ENCODE results near the gene ATP11A. TPM values are rescaled to one million over a fixed set of nuclear protein-coding genes. Genes with fewer than 3 reads are reported as not detected.

The ATP11A gene
- total RNA-seq, 1 donor from 2014 or later = 6.1 TPM

- Histone ChIP-seq H3K27me3 (ENCODE audit: control insufficient read depth, insufficient read depth, low read length) (peaks cover 5% of the 10 kb centered on the region), H3K36me3 (ENCODE audit: control insufficient read depth, insufficient read depth, low read length) (no peaks in the 10 kb centered on the region), H3K4me3 (ENCODE audit: low read depth, low read length) (no peak overlapping the region)
- DNase-seq (ENCODE audit: low read depth) (peak; percentile 50), FAIRE-seq (peak; percentile 50)
- TF ChIP-seq CTCF (IDR thresholded peaks at IDR 0.05; ENCODE audit: insufficient read depth, low read length, severe bottlenecking) = no peak
Measured at GRCh38 chr13:112725346-112726015, 35.6 kb downstream of the ATP11A start.

- FAIRE-seq = no peak
- H3K36me3 ChIP-seq (ENCODE audit: control insufficient read depth, insufficient read depth, low read length) = no peaks in the 10 kb centered on the region
- DNase-seq (ENCODE audit: low read depth) = no peak
- no peak for TF ChIP-seq CTCF (IDR thresholded peaks at IDR 0.05; ENCODE audit: insufficient read depth, low read length, severe bottlenecking)
- peaks cover 5% of the 10 kb centered on the region for H3K27me3 ChIP-seq (ENCODE audit: control insufficient read depth, insufficient read depth, low read length)
- H3K4me3 ChIP-seq (ENCODE audit: low read depth, low read length) = no peak overlapping the region
Measured at GRCh38 chr13:112726016-112726767, 36.4 kb downstream of the ATP11A start.

- FAIRE-seq (no peak), DNase-seq (ENCODE audit: low read depth) (no peak)
- Histone ChIP-seq H3K27me3 (ENCODE audit: control insufficient read depth, insufficient read depth, low read length) (peaks cover 5% of the 10 kb centered on the region), H3K36me3 (ENCODE audit: control insufficient read depth, insufficient read depth, low read length) (no peaks in the 10 kb centered on the region), H3K4me3 (ENCODE audit: low read depth, low read length) (no peak overlapping the region)
- TF ChIP-seq CTCF (IDR thresholded peaks at IDR 0.05; ENCODE audit: insufficient read depth, low read length, severe bottlenecking) = no peak
Measured at GRCh38 chr13:112727581-112727980, 37.7 kb downstream of the ATP11A start.

GRCh38 chr13:112728375-112729126 lies 38.7 kb downstream of the ATP11A start:
- no peaks in the 10 kb centered on the region for H3K36me3 ChIP-seq (ENCODE audit: control insufficient read depth, insufficient read depth, low read length)
- FAIRE-seq = no peak
- no peak for TF ChIP-seq CTCF (IDR thresholded peaks at IDR 0.05; ENCODE audit: insufficient read depth, low read length, severe bottlenecking)
- DNase-seq (ENCODE audit: low read depth) = no peak
- H3K27me3 ChIP-seq (ENCODE audit: control insufficient read depth, insufficient read depth, low read length) = peaks cover 5% of the 10 kb centered on the region
- H3K4me3 ChIP-seq (ENCODE audit: low read depth, low read length) = no peak overlapping the region

- Histone ChIP-seq H3K27me3 (ENCODE audit: control insufficient read depth, insufficient read depth, low read length) (peaks cover 5% of the 10 kb centered on the region), H3K36me3 (ENCODE audit: control insufficient read depth, insufficient read depth, low read length) (no peaks in the 10 kb centered on the region), H3K4me3 (ENCODE audit: low read depth, low read length) (no peak overlapping the region)
- FAIRE-seq = no peak
- no peak for DNase-seq (ENCODE audit: low read depth)
- no peak for TF ChIP-seq CTCF (IDR thresholded peaks at IDR 0.05; ENCODE audit: insufficient read depth, low read length, severe bottlenecking)
Measured at GRCh38 chr13:112729408-112729807, 39.6 kb downstream of the ATP11A start.
